GM18870 (cell line): ENCODE measurements around the gene CACNA2D2.
"Not testable (repeated sequence)": the region's sequence is repeated elsewhere in the genome, so short reads cannot be mapped to it uniquely, and the experiment has no call there.

ENCODE experiments used
- ATAC-seq: cut with Tn5 transposase; IDR thresholded peaks from one replicate; pipeline ENCODE4 v1.9.1; 2021; ENCODE audit warnings: moderate library complexity; ENCODE audit not compliant: unreplicated experiment

CACNA2D2 gene

GRCh38 chr3:50530001-50530970 is 26.9 kb upstream of the CACNA2D2 start:
- ATAC-seq: no peak

- no peak for ATAC-seq
Measured at GRCh38 chr3:50525987-50526386, 22.6 kb upstream of the CACNA2D2 start.

- ATAC-seq: no peak
Measured at GRCh38 chr3:50525191-50525910, 21.9 kb upstream of the CACNA2D2 start.

- no peak for ATAC-seq
Measured at GRCh38 chr3:50524746-50525145, 21.3 kb upstream of the CACNA2D2 start.

GRCh38 chr3:50523279-50523811 is 19.9 kb upstream of the CACNA2D2 start:
- no peak for ATAC-seq

GRCh38 chr3:50521572-50521971 is 18.1 kb upstream of the CACNA2D2 start:
- no peak for ATAC-seq

GRCh38 chr3:50520849-50521248 is 17.4 kb upstream of the CACNA2D2 start:
- no peak for ATAC-seq

- no peak for ATAC-seq
Measured at GRCh38 chr3:50519471-50520089, 16.1 kb upstream of the CACNA2D2 start.

- no peak for ATAC-seq
Measured at GRCh38 chr3:50518436-50518835, 15.0 kb upstream of the CACNA2D2 start.

- ATAC-seq: no peak
Measured at GRCh38 chr3:50517721-50518206, 14.3 kb upstream of the CACNA2D2 start.

- ATAC-seq: no peak
Measured at GRCh38 chr3:50516440-50516871, 13.0 kb upstream of the CACNA2D2 start.

- no peak for ATAC-seq
Measured at GRCh38 chr3:50515565-50516439, 12.4 kb upstream of the CACNA2D2 start.

- ATAC-seq: not testable (repeated sequence)
Measured at GRCh38 chr3:50512908-50513307, 9.5 kb upstream of the CACNA2D2 start.

GRCh38 chr3:50512131-50512530 is 8.7 kb upstream of the CACNA2D2 start:
- ATAC-seq: no peak

GRCh38 chr3:50510325-50510724 is 6.9 kb upstream of the CACNA2D2 start:
- ATAC-seq: no peak

- no peak for ATAC-seq
Measured at GRCh38 chr3:50509715-50510114, 6.3 kb upstream of the CACNA2D2 start.

GRCh38 chr3:50508821-50509220 is 5.4 kb upstream of the CACNA2D2 start:
- no peak for ATAC-seq

- ATAC-seq: no peak
Measured at GRCh38 chr3:50506169-50506568, 2.7 kb upstream of the CACNA2D2 start.

- ATAC-seq: no peak
Measured at GRCh38 chr3:50504681-50505080, 1.2 kb upstream of the CACNA2D2 start.
